Hepatocyte (in vitro differentiated cells): ENCODE data around the gene TBC1D2. TPM values are rescaled to one million over a fixed set of nuclear protein-coding genes. Genes with fewer than 3 reads are reported as not detected.

Experiments used
- DNase-seq: peaks from one replicate; pipeline ENCODE4 v3.0.0-alpha.2; 2016; ENCODE audit warnings: low spot score
- H2AFZ ChIP-seq: fragments of 200-600 bp; sonication (generic); 2 replicates; pipeline ENCODE4 v1.6.0; 2016; ENCODE audit warnings: antibody characterized with exemption, mild to moderate bottlenecking
- H3K27ac ChIP-seq: fragments of 200-600 bp; sonication (generic); 2 replicates; pipeline ENCODE4 v1.5.1; 2016; ENCODE audit warnings: mild to moderate bottlenecking
- H3K27me3 ChIP-seq: fragments of 200-600 bp; sonication (generic); 2 replicates; pipeline ENCODE4 v1.6.1; 2016
- H3K36me3 ChIP-seq: fragments of 200-600 bp; sonication (generic); replicated peaks from 2 replicates; pipeline ENCODE4 v1.5.1; 2016; ENCODE audit warnings: low read depth; ENCODE audit not compliant: insufficient read depth
- H3K4me1 ChIP-seq: fragments of 200-600 bp; sonication (generic); 2 replicates; pipeline ENCODE4 v1.5.1; 2016; ENCODE audit warnings: mild to moderate bottlenecking, moderate library complexity; ENCODE audit not compliant: insufficient read depth
- H3K4me2 ChIP-seq: fragments of 200-600 bp; sonication (generic); 2 replicates; pipeline ENCODE4 v1.6.0; 2016
- H3K4me3 ChIP-seq: fragments of 200-600 bp; sonication (generic); 2 replicates; pipeline ENCODE4 v1.5.1; 2016; ENCODE audit warnings: mild to moderate bottlenecking
- H3K79me2 ChIP-seq: fragments of 200-600 bp; sonication (generic); 2 replicates; pipeline ENCODE4 v1.6.0; 2017; ENCODE audit warnings: mild to moderate bottlenecking
- H3K9me2 ChIP-seq: fragments of 200-600 bp; sonication (generic); replicated peaks from 2 replicates; pipeline ENCODE4 v1.6.0; 2017; ENCODE audit warnings: mild to moderate bottlenecking; ENCODE audit not compliant: insufficient read depth
- H3K9me3 ChIP-seq: fragments of 200-600 bp; sonication (generic); 2 replicates; pipeline ENCODE4 v1.5.1; 2016; ENCODE audit warnings: low read depth, mild to moderate bottlenecking
- H4K20me1 ChIP-seq: fragments of 200-600 bp; sonication (generic); 2 replicates; pipeline ENCODE4 v1.6.0; 2016; ENCODE audit warnings: mild to moderate bottlenecking; ENCODE audit not compliant: insufficient read depth, poor library complexity, severe bottlenecking
- CTCF ChIP-seq: fragments of 200-600 bp; sonication (generic); IDR thresholded peaks from 2 replicates; pipeline ENCODE4 v1.5.1; 2016; ENCODE audit warnings: antibody characterized with exemption, mild to moderate bottlenecking; ENCODE audit not compliant: poor library complexity
- EZH2 ChIP-seq: fragments of 200-600 bp; sonication (generic); IDR thresholded peaks from 2 replicates; pipeline ENCODE4 v1.6.1; 2016; ENCODE audit warnings: antibody characterized with exemption, mild to moderate bottlenecking, borderline replicate concordance
- EZH2phosphoT487 ChIP-seq: fragments of 200-600 bp; sonication (generic); IDR thresholded peaks from one replicate; pipeline ENCODE4 v1.6.1; 2018; ENCODE audit warnings: antibody characterized with exemption, mild to moderate bottlenecking, low read depth, moderate library complexity; ENCODE audit not compliant: unreplicated experiment, severe bottlenecking
- WGBS: methylation state at CpG from one replicate; pipeline ENCODE4 v1.1.6; 2016; ENCODE audit warnings: low lambda C conversion rate; ENCODE audit errors: missing lambda C conversion rate; 5-methylcytosine and 5-hydroxymethylcytosine counted together
- polyA plus RNA-seq: library from polyadenylated mRNA; unstranded; fragments of >200 nt; fragmentation: Nextera tagmentation; extraction: Ambion mirVana; gene quantifications from 2 replicates; pipeline ENCODE4 v1.2.1, GENCODE V29; 2016
- total RNA-seq: library from RNA; depleted of rRNA; stranded (reverse); fragments of >200 nt; gene quantifications from 2 replicates; pipeline ENCODE4 v1.2.3, GENCODE V29; 2014

The TBC1D2 gene
- total and polyA plus RNA-seq, 2 experiments from 2014 or later = 20.0 to 31.6 TPM

GRCh38 chr9:98186236-98186635, 69.2 kb downstream of the TBC1D2 start:
- Histone ChIP-seq H3K4me2 (no peak overlapping the region), H3K4me1 (peaks cover 9% of the 10 kb centered on the region), H3K4me3 (no peak overlapping the region), H3K36me3 (no peaks in the 10 kb centered on the region), H2AFZ (no peak overlapping the region), H4K20me1 (no peaks in the 10 kb centered on the region), H3K27me3 (no peaks in the 10 kb centered on the region), H3K9me2 (no peaks in the 10 kb centered on the region), H3K27ac (no peak overlapping the region), H3K9me3 (no peaks in the 10 kb centered on the region), H3K79me2 (peaks cover 62% of the 10 kb centered on the region)
- no peak for DNase-seq
- WGBS = 20% methylated on average over 1 of the region's 1 CpG
- no peak for TF ChIP-seq CTCF
- TF ChIP-seq EZH2 = no peak
- TF ChIP-seq EZH2phosphoT487 = no peak

- WGBS = 84% methylated on average over 6 of the region's 6 CpGs
- H3K4me2 ChIP-seq = no peak overlapping the region
- TF ChIP-seq CTCF (no peak), EZH2phosphoT487 (no peak), EZH2 (no peak)
- H4K20me1 ChIP-seq = no peaks in the 10 kb centered on the region
- H3K27ac ChIP-seq = no peak overlapping the region
- no peaks in the 10 kb centered on the region for H3K36me3 ChIP-seq
- no peaks in the 10 kb centered on the region for H3K27me3 ChIP-seq
- H3K4me3 ChIP-seq = no peak overlapping the region
- DNase-seq = no peak
- peaks cover 65% of the 10 kb centered on the region for H3K79me2 ChIP-seq
- no peaks in the 10 kb centered on the region for H3K9me2 ChIP-seq
- H3K4me1 ChIP-seq = peaks cover 5% of the 10 kb centered on the region
- H3K9me3 ChIP-seq = no peaks in the 10 kb centered on the region
- no peak overlapping the region for H2AFZ ChIP-seq
These were observed 69.8 kb downstream of the TBC1D2 start for GRCh38 chr9:98185611-98186171.

- no peak for DNase-seq
- no peaks in the 10 kb centered on the region for H3K9me2 ChIP-seq
- no peaks in the 10 kb centered on the region for H3K36me3 ChIP-seq
- peaks cover 71% of the 10 kb centered on the region for H3K79me2 ChIP-seq
- no peak overlapping the region for H3K4me3 ChIP-seq
- 96% methylated on average over 6 of the region's 6 CpGs for WGBS
- TF ChIP-seq EZH2 (no peak), CTCF (no peak), EZH2phosphoT487 (no peak)
- no peak overlapping the region for H3K27ac ChIP-seq
- H3K4me1 ChIP-seq = no peaks in the 10 kb centered on the region
- no peak overlapping the region for H3K4me2 ChIP-seq
- H3K27me3 ChIP-seq = no peaks in the 10 kb centered on the region
- no peak overlapping the region for H2AFZ ChIP-seq
- H3K9me3 ChIP-seq = no peaks in the 10 kb centered on the region
- no peaks in the 10 kb centered on the region for H4K20me1 ChIP-seq
These were observed 70.4 kb downstream of the TBC1D2 start for GRCh38 chr9:98185021-98185567.
